CD14-positive monocyte (primary cell): ENCODE results near the gene RHOBTB3. TPM values are rescaled to one million over a fixed set of nuclear protein-coding genes. Genes with fewer than 3 reads are reported as not detected.

Experiments
- DNase-seq, 3 donors: peaks; one replicate each; pipeline ENCODE4 v3.0.0-alpha.2; 2011 to 2022
- H2AFZ ChIP-seq: 2 replicates; pipeline ENCODE4 v1.6.0; 2012; ENCODE audit warnings: mild to moderate bottlenecking, low read depth, low read length, inconsistent platforms; ENCODE audit not compliant: insufficient read depth, poor library complexity, severe bottlenecking
- H3K27ac ChIP-seq, 2 donors: 1 replicate in 1 of 2; 2 replicates in 1 of 2; pipeline ENCODE4 v1.5.1; 2012 to 2013; ENCODE audit warnings: low read length in 2 of 2, control low read depth in 1 of 2, inconsistent platforms in 1 of 2, low read depth in 1 of 2, mild to moderate bottlenecking in 1 of 2
- H3K27me3 ChIP-seq, 2 donors: one replicate each; pipeline versions ENCODE4 v1.6.0 to v1.6.1; 2011 to 2013; ENCODE audit warnings: low read length in 2 of 2; ENCODE audit not compliant: control insufficient read depth in 2 of 2, insufficient read depth in 2 of 2
- H3K36me3 ChIP-seq, 2 donors: replicated peaks in 1 of 2; 1 replicate in 1 of 2; 2 replicates in 1 of 2; pipeline versions ENCODE4 v1.5.1 to v1.6.1; 2012 to 2013; ENCODE audit warnings: low read length in 2 of 2, control low read depth in 1 of 2, inconsistent platforms in 1 of 2, mild to moderate bottlenecking in 1 of 2; ENCODE audit not compliant: insufficient read depth in 2 of 2, control insufficient read depth in 1 of 2
- H3K4me1 ChIP-seq, 2 donors: 1 replicate in 1 of 2; 2 replicates in 1 of 2; pipeline versions ENCODE4 v1.5.1 to v1.6.1; 2012 to 2013; ENCODE audit warnings: low read length in 2 of 2, control low read depth in 1 of 2, inconsistent platforms in 1 of 2, mild to moderate bottlenecking in 1 of 2, moderate library complexity in 1 of 2; ENCODE audit not compliant: insufficient read depth in 2 of 2, control insufficient read depth in 1 of 2
- H3K4me2 ChIP-seq: replicated peaks from 2 replicates; pipeline ENCODE3; 2012; ENCODE audit warnings: low read length, moderate library complexity, mild to moderate bottlenecking; ENCODE audit not compliant: poor library complexity, severe bottlenecking; ENCODE audit errors: extremely low read depth
- H3K4me3 ChIP-seq, 3 experiments: fragments of 200-600 bp in 1 of 3; sonication (generic) in 1 of 3; replicated peaks in 1 of 3; 1 replicate in 2 of 3; 2 replicates in 1 of 3; pipeline ENCODE4 v1.5.1; 2011 to 2013; ENCODE audit warnings: low read length in 3 of 3, mild to moderate bottlenecking in 3 of 3, control low read depth in 2 of 3, low read depth in 2 of 3, inconsistent platforms in 1 of 3, moderate library complexity in 1 of 3
- H3K79me2 ChIP-seq: 2 replicates; pipeline ENCODE4 v1.6.0; 2012; ENCODE audit warnings: mild to moderate bottlenecking, control low read depth, inconsistent platforms, low read length, moderate library complexity; ENCODE audit not compliant: insufficient read depth
- H3K9ac ChIP-seq: 2 replicates; pipeline ENCODE4 v1.6.0; 2017; ENCODE audit warnings: low read length, mild to moderate bottlenecking; ENCODE audit not compliant: insufficient read depth, poor library complexity, severe bottlenecking
- H3K9me3 ChIP-seq, 2 donors: replicated peaks in 1 of 2; 1 replicate in 1 of 2; 2 replicates in 1 of 2; pipeline versions ENCODE4 v1.5.1 to v1.6.1; 2012 to 2013; ENCODE audit warnings: low read length in 2 of 2, control low read depth in 1 of 2; ENCODE audit not compliant: control insufficient read depth in 1 of 2, insufficient read depth in 1 of 2
- H4K20me1 ChIP-seq: 2 replicates; pipeline ENCODE4 v1.6.0; 2012; ENCODE audit warnings: mild to moderate bottlenecking, low read length, control low read depth, moderate library complexity; ENCODE audit not compliant: insufficient read depth
- H3K27ac Mint-ChIP-seq, 7 donors: one replicate each; pipeline ENCODE4 v1.8.0; 2020; ENCODE audit warnings: mild to moderate bottlenecking in 7 of 7, mixed read lengths in 7 of 7, moderate library complexity in 6 of 7, inconsistent platforms in 2 of 7
- H3K27me3 Mint-ChIP-seq, 3 donors: one replicate each; pipeline ENCODE4 v1.8.0; 2021 to 2022; ENCODE audit warnings: low read depth in 3 of 3, mild to moderate bottlenecking in 3 of 3, mixed read lengths in 3 of 3, moderate library complexity in 3 of 3, inconsistent platforms in 1 of 3
- H3K36me3 Mint-ChIP-seq, 2 donors: one replicate each; pipeline ENCODE4 v1.8.0; 2020; ENCODE audit warnings: mixed read lengths in 2 of 2, inconsistent platforms in 1 of 2, mild to moderate bottlenecking in 1 of 2
- H3K4me1 Mint-ChIP-seq: one replicate; pipeline ENCODE4 v1.8.0; 2020; ENCODE audit warnings: mild to moderate bottlenecking, mixed read lengths
- H3K4me3 Mint-ChIP-seq, 2 donors: one replicate each; pipeline ENCODE4 v1.8.0; 2020; ENCODE audit warnings: mild to moderate bottlenecking in 2 of 2, mixed read lengths in 2 of 2, moderate library complexity in 1 of 2
- H3K9me3 Mint-ChIP-seq, 7 donors: one replicate each; pipeline ENCODE4 v1.8.0; 2020 to 2022; ENCODE audit warnings: mixed read lengths in 7 of 7, mild to moderate bottlenecking in 6 of 7, moderate library complexity in 6 of 7, inconsistent platforms in 2 of 7
- CTCF ChIP-seq: fragments of 200-600 bp; IDR thresholded peaks from one replicate; pipeline ENCODE4 v1.8.0; 2022; ENCODE audit warnings: antibody characterized with exemption, mild to moderate bottlenecking
- WGBS: methylation state at CpG from one replicate; pipeline ENCODE4 v1.1.5; 2013; ENCODE audit warnings: missing lambda C conversion rate; ENCODE audit not compliant: insufficient coverage; 5-methylcytosine and 5-hydroxymethylcytosine counted together
- intact Hi-C, 2 donors: fragments of 100-400 bp; cut with micrococcal nuclease; formaldehyde crosslinking; loops; one replicate each; pipeline versions ENCODE4 v1.15.0 to v1.15.1; 2023
- polyA plus RNA-seq, 3 donors: library from polyadenylated mRNA; depleted of rRNA in 1 of 3; unstranded in 2 of 3; stranded (reverse) in 1 of 3; fragments of 300-500 nt in 2 of 3; fragments of >200 nt in 1 of 3; fragmentation: Illumina TruSeq in 2 of 3; gene quantifications; 1 replicate in 2 of 3; 2 replicates in 1 of 3; pipeline ENCODE4 v1.2.3, GENCODE V29; 2012 to 2021

RHOBTB3 gene
- polyA plus RNA-seq, 3 donors, result 0.41 to 1.5 (median 0.63) TPM

GRCh38 chr5:95726811-95727763 lies 4.0 kb upstream of the RHOBTB3 start:
- H3K27ac ChIP-seq, result no peak overlapping the region
- 20% methylated on average over 1 of the region's 5 CpGs for WGBS
- no peak for DNase-seq
- H3K9ac ChIP-seq, result no peak overlapping the region
- no peaks in the 10 kb centered on the region for H4K20me1 ChIP-seq
- Mint-ChIP-seq H3K27ac (no peak overlapping the region), H3K4me3 (no peak overlapping the region), H3K36me3 (no peaks in the 10 kb centered on the region), H3K4me1 (peaks cover 40% of the 10 kb centered on the region), H3K9me3 (no peaks in the 10 kb centered on the region), H3K27me3 (peaks cover 8 to 13% (median 8%) of the 10 kb centered on the region in 3 donors)
- no peak overlapping the region for H3K4me2 ChIP-seq
- intact Hi-C loops, result no loop called here
- no peaks in the 10 kb centered on the region for H3K36me3 ChIP-seq
- peaks cover 0 to 3% of the 10 kb centered on the region in 2 donors for H3K27me3 ChIP-seq
- H3K9me3 ChIP-seq, result no peaks in the 10 kb centered on the region
- no peak overlapping the region for H2AFZ ChIP-seq
- no peak overlapping the region for H3K4me3 ChIP-seq
- no peak for TF ChIP-seq CTCF
- H3K4me1 ChIP-seq, result peaks cover 7 to 24% of the 10 kb centered on the region in 2 donors
- no peaks in the 10 kb centered on the region for H3K79me2 ChIP-seq

- WGBS, result no CpG with 5 or more reads among the region's 2 CpGs
- TF ChIP-seq CTCF, result no peak
- no peaks in the 10 kb centered on the region for H3K36me3 Mint-ChIP-seq
- Histone ChIP-seq H3K36me3 (no peaks in the 10 kb centered on the region), H3K4me2 (no peak overlapping the region), H3K4me1 (peaks cover 11 to 27% of the 10 kb centered on the region in 2 donors), H2AFZ (no peak overlapping the region), H3K27ac (no peak overlapping the region), H3K4me3 (no peak overlapping the region), H3K79me2 (no peaks in the 10 kb centered on the region), H3K9ac (no peak overlapping the region), H3K9me3 (no peaks in the 10 kb centered on the region), H4K20me1 (no peaks in the 10 kb centered on the region), H3K27me3 (peaks cover 0 to 3% of the 10 kb centered on the region in 2 donors)
- no peak for DNase-seq
- peaks cover 10 to 15% (median 10%) of the 10 kb centered on the region in 3 donors for H3K27me3 Mint-ChIP-seq
- H3K4me1 Mint-ChIP-seq, result peaks cover 43% of the 10 kb centered on the region
- H3K4me3 Mint-ChIP-seq, result no peak overlapping the region
- H3K9me3 Mint-ChIP-seq, result no peaks in the 10 kb centered on the region
- intact Hi-C loops, result no loop called here
- no peak overlapping the region for H3K27ac Mint-ChIP-seq
These were observed 3.4 kb upstream of the RHOBTB3 start for GRCh38 chr5:95727764-95728191.
